Panc1 (cell line): ENCODE data around the gene CMTM7.

Experiments
- CTCF ChIP-seq: fragments of 450-650 bp; IDR thresholded peaks from 2 replicates; pipeline ENCODE4 v1.5.1; 2017; ENCODE audit warnings: mild to moderate bottlenecking
- POLR2AphosphoS5 ChIP-seq: IDR thresholded peaks from 2 replicates; pipeline ENCODE4 v1.6.1; 2012; ENCODE audit warnings: mild to moderate bottlenecking, low read depth, low read length, moderate library complexity
- SIN3A ChIP-seq: IDR thresholded peaks from 2 replicates; pipeline ENCODE4 v1.6.1; 2012; ENCODE audit warnings: low read depth, mild to moderate bottlenecking, low read length, moderate library complexity, borderline replicate concordance; ENCODE audit not compliant: insufficient read depth
- TCF7L2 ChIP-seq: IDR thresholded peaks from 2 replicates; pipeline ENCODE4 v1.6.1; 2011; ENCODE audit warnings: mild to moderate bottlenecking, low read depth, low read length, inconsistent platforms

- TF ChIP-seq TCF7L2 (no peak), CTCF (no peak), POLR2AphosphoS5 (no peak), SIN3A (no peak)
These were observed 22.3 kb downstream of the CMTM7 start for GRCh38 chr3:32413845-32414521.
